Measurements from ENCODE around the gene IQCK.
"Not testable (repeated sequence)": the region's sequence is repeated elsewhere in the genome, so short reads cannot be mapped to it uniquely, and the experiment has no call there.

IQCK gene

GRCh38 chr16:19783363-19784182 lies 65.5 kb downstream of the IQCK start:
- no peak for DNase-seq (ENCODE audit: low spot score)
- no peak for ATAC-seq (ENCODE audit: low read depth)
- no peak overlapping the region for H3K4me3 ChIP-seq (ENCODE audit: severe bottlenecking)
- H3K36me3 ChIP-seq (ENCODE audit: low read depth) = no peaks in the 10 kb centered on the region
- H3K4me1 ChIP-seq (ENCODE audit: insufficient read depth, poor library complexity, severe bottlenecking) = no peaks in the 10 kb centered on the region
- no peaks in the 10 kb centered on the region for H3K9me3 ChIP-seq (ENCODE audit: severe bottlenecking)
- TF ChIP-seq, protein P1, sequence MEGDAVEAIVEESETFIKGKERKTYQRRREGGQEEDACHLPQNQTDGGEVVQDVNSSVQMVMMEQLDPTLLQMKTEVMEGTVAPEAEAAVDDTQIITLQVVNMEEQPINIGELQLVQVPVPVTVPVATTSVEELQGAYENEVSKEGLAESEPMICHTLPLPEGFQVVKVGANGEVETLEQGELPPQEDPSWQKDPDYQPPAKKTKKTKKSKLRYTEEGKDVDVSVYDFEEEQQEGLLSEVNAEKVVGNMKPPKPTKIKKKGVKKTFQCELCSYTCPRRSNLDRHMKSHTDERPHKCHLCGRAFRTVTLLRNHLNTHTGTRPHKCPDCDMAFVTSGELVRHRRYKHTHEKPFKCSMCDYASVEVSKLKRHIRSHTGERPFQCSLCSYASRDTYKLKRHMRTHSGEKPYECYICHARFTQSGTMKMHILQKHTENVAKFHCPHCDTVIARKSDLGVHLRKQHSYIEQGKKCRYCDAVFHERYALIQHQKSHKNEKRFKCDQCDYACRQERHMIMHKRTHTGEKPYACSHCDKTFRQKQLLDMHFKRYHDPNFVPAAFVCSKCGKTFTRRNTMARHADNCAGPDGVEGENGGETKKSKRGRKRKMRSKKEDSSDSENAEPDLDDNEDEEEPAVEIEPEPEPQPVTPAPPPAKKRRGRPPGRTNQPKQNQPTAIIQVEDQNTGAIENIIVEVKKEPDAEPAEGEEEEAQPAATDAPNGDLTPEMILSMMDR (IDR thresholded peaks at IDR 0.05; ENCODE audit: poor library complexity, severe bottlenecking) = no peak
- H3K27ac ChIP-seq (ENCODE audit: poor library complexity, severe bottlenecking) = no peak overlapping the region
- H3K27me3 ChIP-seq (ENCODE audit: insufficient read depth, poor library complexity, severe bottlenecking) = no peaks in the 10 kb centered on the region

DNA sequence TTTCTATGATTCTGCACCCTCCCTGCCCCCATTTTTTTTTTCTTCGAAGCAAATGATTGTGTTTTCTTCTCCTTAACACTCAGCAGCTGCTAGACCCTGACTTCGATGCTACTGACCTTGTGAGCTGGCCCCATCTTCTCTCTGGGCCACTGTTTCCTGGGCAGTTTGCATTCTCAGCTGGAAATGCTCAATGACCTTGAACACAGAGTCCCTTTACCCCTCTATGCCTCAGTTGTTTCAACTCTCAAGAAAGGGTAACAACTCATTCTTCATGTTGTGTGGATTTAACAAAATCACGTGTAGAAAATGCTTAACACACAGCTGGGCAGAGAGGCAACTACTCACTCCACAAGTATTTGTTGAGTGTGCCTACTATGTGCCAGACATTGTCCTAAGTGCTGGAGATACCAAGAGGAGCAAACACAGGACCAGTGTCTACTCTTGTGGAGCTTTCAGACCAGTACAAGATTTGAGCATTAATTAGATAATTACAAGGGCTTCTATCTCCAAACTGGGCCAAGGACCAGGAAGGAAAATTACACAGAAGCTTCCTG lies 66.2 kb downstream of the IQCK start:
- no peak for DNase-seq (ENCODE audit: low spot score)
- no peak overlapping the region for H3K4me3 ChIP-seq (ENCODE audit: severe bottlenecking)
- H3K27ac ChIP-seq (ENCODE audit: poor library complexity, severe bottlenecking) = no peak overlapping the region
- no peaks in the 10 kb centered on the region for H3K9me3 ChIP-seq (ENCODE audit: severe bottlenecking)
- no peaks in the 10 kb centered on the region for H3K4me1 ChIP-seq (ENCODE audit: insufficient read depth, poor library complexity, severe bottlenecking)
- ATAC-seq (ENCODE audit: low read depth) = no peak
- no peaks in the 10 kb centered on the region for H3K27me3 ChIP-seq (ENCODE audit: insufficient read depth, poor library complexity, severe bottlenecking)
- TF ChIP-seq, protein P1 (IDR thresholded peaks at IDR 0.05; ENCODE audit: poor library complexity, severe bottlenecking) = no peak
- H3K36me3 ChIP-seq (ENCODE audit: low read depth) = no peaks in the 10 kb centered on the region

- H3K36me3 ChIP-seq (ENCODE audit: low read depth) = no peaks in the 10 kb centered on the region
- DNase-seq (ENCODE audit: low spot score) = no peak
- no peak for ATAC-seq (ENCODE audit: low read depth)
- TF ChIP-seq, protein P1 (IDR thresholded peaks at IDR 0.05; ENCODE audit: poor library complexity, severe bottlenecking) = no peak
- H3K9me3 ChIP-seq (ENCODE audit: severe bottlenecking) = no peaks in the 10 kb centered on the region
- no peaks in the 10 kb centered on the region for H3K27me3 ChIP-seq (ENCODE audit: insufficient read depth, poor library complexity, severe bottlenecking)
- no peak overlapping the region for H3K27ac ChIP-seq (ENCODE audit: poor library complexity, severe bottlenecking)
- no peak overlapping the region for H3K4me3 ChIP-seq (ENCODE audit: severe bottlenecking)
- no peaks in the 10 kb centered on the region for H3K4me1 ChIP-seq (ENCODE audit: insufficient read depth, poor library complexity, severe bottlenecking)
Measured at GRCh38 chr16:19785081-19785480, 67.0 kb downstream of the IQCK start.

DNA sequence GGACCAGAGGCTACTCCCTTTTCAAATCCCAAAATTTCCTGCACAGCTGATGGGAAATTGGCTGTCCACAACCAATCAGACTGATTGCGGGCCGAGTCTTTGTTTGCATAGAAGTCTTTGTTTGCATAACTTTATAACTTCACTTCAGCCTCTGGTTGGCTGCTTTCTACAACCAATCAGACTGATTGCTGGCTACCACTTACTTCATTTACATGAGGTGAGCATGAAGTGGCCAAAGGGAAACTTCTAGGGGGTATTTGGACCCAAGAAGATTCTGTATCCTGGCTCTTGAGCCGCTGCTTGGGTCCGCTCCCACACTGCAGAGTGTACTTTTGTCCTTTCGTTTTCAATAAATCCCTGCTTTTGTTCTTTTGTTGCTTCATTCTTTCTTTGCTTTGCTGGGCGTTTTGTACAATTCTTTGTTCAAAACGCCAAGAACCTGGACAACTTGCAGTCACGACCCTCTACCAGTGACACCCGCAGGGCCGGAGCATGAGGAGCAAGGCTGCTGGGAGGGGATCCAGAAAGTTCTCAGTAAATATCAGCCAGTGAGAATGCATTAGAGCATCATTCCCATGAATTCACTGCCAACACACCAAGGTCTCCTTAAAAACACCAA lies 67.5 kb downstream of the IQCK start:
- ATAC-seq (ENCODE audit: low read depth) = no peak
- TF ChIP-seq, protein P1 (IDR thresholded peaks at IDR 0.05; ENCODE audit: poor library complexity, severe bottlenecking) = no peak
- no peak for DNase-seq (ENCODE audit: low spot score)

DNA sequence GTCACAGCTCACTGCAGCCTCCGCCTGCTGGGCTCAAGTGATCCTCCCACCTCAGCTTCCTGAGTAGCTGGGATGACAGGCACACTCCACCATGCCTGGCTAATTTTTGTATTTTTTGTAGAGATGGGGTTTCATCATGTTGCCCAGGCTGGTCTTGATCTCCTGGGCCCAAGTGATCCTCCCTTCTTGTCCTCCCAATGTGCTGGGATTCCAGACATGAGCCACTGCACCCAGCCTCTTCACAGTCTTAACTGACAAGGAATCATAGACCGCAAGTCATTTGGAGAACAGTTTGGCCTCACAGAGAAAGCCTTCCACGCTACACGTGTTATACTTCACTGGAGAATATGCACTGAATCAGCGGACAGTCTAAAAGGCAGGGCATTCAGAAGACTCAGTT lies 83.3 kb downstream of the IQCK start:
- H3K4me3 ChIP-seq (ENCODE audit: severe bottlenecking); DNase-seq (ENCODE audit: low spot score); H3K4me1 ChIP-seq (ENCODE audit: insufficient read depth, poor library complexity, severe bottlenecking); ATAC-seq (ENCODE audit: low read depth); H3K27me3 ChIP-seq (ENCODE audit: insufficient read depth, poor library complexity, severe bottlenecking); H3K9me3 ChIP-seq (ENCODE audit: severe bottlenecking); H3K36me3 ChIP-seq (ENCODE audit: low read depth); H3K27ac ChIP-seq (ENCODE audit: poor library complexity, severe bottlenecking): not testable (repeated sequence)

More for the DNA sequence above, 67.5 kb downstream of the IQCK start:
- Histone ChIP-seq H3K4me1 (ENCODE audit: insufficient read depth, poor library complexity, severe bottlenecking) (no peaks in the 10 kb centered on the region), H3K27ac (ENCODE audit: poor library complexity, severe bottlenecking) (no peak overlapping the region), H3K4me3 (ENCODE audit: severe bottlenecking) (no peak overlapping the region), H3K36me3 (ENCODE audit: low read depth) (no peaks in the 10 kb centered on the region), H3K9me3 (ENCODE audit: severe bottlenecking) (no peaks in the 10 kb centered on the region), H3K27me3 (ENCODE audit: insufficient read depth, poor library complexity, severe bottlenecking) (no peaks in the 10 kb centered on the region)

DNA sequence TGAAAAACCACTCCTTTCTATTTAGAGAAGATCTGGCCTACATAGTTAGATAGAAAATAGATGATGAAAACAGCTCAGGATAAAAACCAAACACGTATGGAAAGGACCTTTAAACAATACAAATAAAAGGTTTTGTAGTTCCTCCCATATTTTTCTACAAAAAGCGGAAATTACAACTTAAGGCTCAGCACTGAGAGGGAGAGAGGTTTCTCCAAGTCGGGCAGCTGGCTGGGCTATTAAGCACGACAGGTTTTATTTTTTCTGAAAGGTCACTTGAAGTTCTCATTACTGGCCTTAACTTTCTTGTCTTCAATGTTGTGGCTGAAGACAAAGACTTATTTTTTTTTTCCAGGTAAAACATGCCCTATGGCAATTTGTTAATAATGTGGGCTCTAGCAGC lies 83.8 kb downstream of the IQCK start:
- not testable (repeated sequence) for H3K27ac ChIP-seq (ENCODE audit: poor library complexity, severe bottlenecking); H3K4me1 ChIP-seq (ENCODE audit: insufficient read depth, poor library complexity, severe bottlenecking); H3K27me3 ChIP-seq (ENCODE audit: insufficient read depth, poor library complexity, severe bottlenecking); H3K36me3 ChIP-seq (ENCODE audit: low read depth); ATAC-seq (ENCODE audit: low read depth); DNase-seq (ENCODE audit: low spot score); H3K9me3 ChIP-seq (ENCODE audit: severe bottlenecking); H3K4me3 ChIP-seq (ENCODE audit: severe bottlenecking)

Measured in RWPE2 (cell line).